Breast epithelium (tissue), 4 donors: ENCODE results near the gene GH2. TPM values are rescaled to one million over a fixed set of nuclear protein-coding genes. Genes with fewer than 3 reads are reported as not detected.
A peak's percentile ranks its signal among the peaks of the same experiment; 100 is the strongest.

Experiments
- DNase-seq, 2 donors: peaks; one replicate each; pipeline ENCODE4 v3.0.0-alpha.2; 2019; ENCODE audit warnings: low spot score in 2 of 2
- H3K27ac ChIP-seq, 2 donors: fragments of 200-600 bp; sonication (generic) in 1 of 2; one replicate each; pipeline ENCODE4 v1.5.1; 2016 to 2019; ENCODE audit warnings: mild to moderate bottlenecking in 1 of 2
- H3K27me3 ChIP-seq, 2 donors: fragments of 200-600 bp; sonication (generic) in 1 of 2; one replicate each; pipeline versions ENCODE4 v1.5.1 to v1.6.0; 2017 to 2019; ENCODE audit warnings: control low read depth in 1 of 2, mild to moderate bottlenecking in 1 of 2
- H3K36me3 ChIP-seq: fragments of 200-600 bp; one replicate; pipeline ENCODE4 v1.5.1; 2019
- H3K4me1 ChIP-seq, 2 donors: fragments of 200-600 bp; sonication (generic); one replicate each; pipeline ENCODE4 v1.5.1; 2016 to 2019; ENCODE audit warnings: control low read depth in 1 of 2
- H3K4me3 ChIP-seq, 3 donors: fragments of 200-600 bp; sonication (generic); 1 replicate in 2 of 3; 2 replicates in 1 of 3; pipeline ENCODE4 v1.5.1; 2016 to 2019; ENCODE audit warnings: mild to moderate bottlenecking in 3 of 3, moderate library complexity in 2 of 3
- H3K9me3 ChIP-seq, 2 donors: fragments of 200-600 bp; sonication (generic) in 1 of 2; one replicate each; pipeline ENCODE4 v1.5.1; 2016 to 2019; ENCODE audit warnings: control low read depth in 1 of 2
- POLR2A ChIP-seq: fragments of 450-650 bp; IDR thresholded peaks from one replicate; pipeline ENCODE4 v1.6.1; 2016; ENCODE audit warnings: antibody characterized with exemption, mild to moderate bottlenecking, moderate library complexity
- POLR2AphosphoS5 ChIP-seq, 3 donors: sonication (generic); formaldehyde crosslinking; IDR thresholded peaks; one replicate each; pipeline ENCODE4 v1.6.1; 2017; ENCODE audit warnings: antibody characterized with exemption in 3 of 3
- intact Hi-C: fragments of 100-400 bp; cut with DNase I; formaldehyde crosslinking; loops from one replicate; pipeline ENCODE4 v1.15.1; 2023; ENCODE audit warnings: low total_unique reads
- total RNA-seq, 3 donors: library from RNA; depleted of rRNA; stranded (reverse); fragments of >200 nt; gene quantifications; one replicate each; pipeline ENCODE4 v1.1.0, GENCODE V29; 2016
- TF ChIP-seq, protein P1 (sequence below), 3 donors: fragments of 450-650 bp; IDR thresholded peaks; one replicate each; pipeline ENCODE4 v1.5.1; 2016 to 2017; ENCODE audit warnings: antibody characterized with exemption in 3 of 3, mild to moderate bottlenecking in 3 of 3, moderate library complexity in 3 of 3

GH2 gene
- total RNA-seq = not detected

DNA sequence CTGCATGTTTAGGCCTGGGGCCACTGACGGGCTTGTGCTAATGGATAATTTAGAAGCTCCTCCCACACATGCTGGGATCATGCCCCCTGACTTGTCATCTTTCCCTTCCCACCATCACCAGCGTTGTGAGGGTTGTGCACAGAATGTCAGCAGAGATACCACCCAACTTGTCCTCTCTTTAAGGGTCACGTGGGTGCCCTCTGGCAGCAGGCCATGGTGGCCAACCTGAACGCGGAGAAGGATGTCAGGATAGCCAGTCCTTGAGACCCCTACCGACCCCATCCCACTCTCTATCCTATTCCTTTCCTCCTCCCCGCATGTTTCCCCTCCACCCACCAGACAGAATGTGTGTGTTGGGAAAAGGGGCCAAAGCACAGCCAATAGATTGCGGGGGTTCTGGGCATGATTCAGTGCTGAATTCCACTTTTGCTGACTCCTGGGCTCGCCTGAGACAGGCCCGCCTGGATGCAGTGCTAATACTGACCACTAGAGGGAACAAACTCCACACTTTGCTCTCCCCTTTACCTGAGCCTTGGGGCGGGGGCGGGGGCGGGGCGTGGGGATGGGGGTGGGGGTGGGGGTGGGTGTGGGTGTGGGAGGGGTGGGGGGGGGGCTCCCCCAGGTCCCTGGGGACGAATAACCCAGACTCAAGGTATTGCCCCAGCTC, at the start of gene GH2:
TSS of gene GH2 (minus strand) at position 10 of the 667 bp plus-strand sequence. CDS start 143 bp downstream, outside the sequence.
- no peaks in the 10 kb centered on the region for H3K27me3 ChIP-seq
- no peaks in the 10 kb centered on the region for H3K9me3 ChIP-seq
- no peaks in the 10 kb centered on the region for H3K36me3 ChIP-seq
- no peaks in the 10 kb centered on the region for H3K4me1 ChIP-seq
- no peak within 1 kb of the TSS for H3K27ac ChIP-seq
- no peak within 1 kb of the TSS for H3K4me3 ChIP-seq
- TF ChIP-seq POLR2A (no peak), POLR2AphosphoS5 (IDR thresholded peaks at IDR 0.05) (no peak)
- TF ChIP-seq, protein P1, sequence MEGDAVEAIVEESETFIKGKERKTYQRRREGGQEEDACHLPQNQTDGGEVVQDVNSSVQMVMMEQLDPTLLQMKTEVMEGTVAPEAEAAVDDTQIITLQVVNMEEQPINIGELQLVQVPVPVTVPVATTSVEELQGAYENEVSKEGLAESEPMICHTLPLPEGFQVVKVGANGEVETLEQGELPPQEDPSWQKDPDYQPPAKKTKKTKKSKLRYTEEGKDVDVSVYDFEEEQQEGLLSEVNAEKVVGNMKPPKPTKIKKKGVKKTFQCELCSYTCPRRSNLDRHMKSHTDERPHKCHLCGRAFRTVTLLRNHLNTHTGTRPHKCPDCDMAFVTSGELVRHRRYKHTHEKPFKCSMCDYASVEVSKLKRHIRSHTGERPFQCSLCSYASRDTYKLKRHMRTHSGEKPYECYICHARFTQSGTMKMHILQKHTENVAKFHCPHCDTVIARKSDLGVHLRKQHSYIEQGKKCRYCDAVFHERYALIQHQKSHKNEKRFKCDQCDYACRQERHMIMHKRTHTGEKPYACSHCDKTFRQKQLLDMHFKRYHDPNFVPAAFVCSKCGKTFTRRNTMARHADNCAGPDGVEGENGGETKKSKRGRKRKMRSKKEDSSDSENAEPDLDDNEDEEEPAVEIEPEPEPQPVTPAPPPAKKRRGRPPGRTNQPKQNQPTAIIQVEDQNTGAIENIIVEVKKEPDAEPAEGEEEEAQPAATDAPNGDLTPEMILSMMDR (IDR thresholded peaks at IDR 0.05) = peak in 2 of 3 donors; percentile 21 to 30
- intact Hi-C loops = no loop called here
- no peak for DNase-seq

- Histone ChIP-seq H3K27ac (peak overlapping the region; percentile 60 to 75), H3K4me3 (peak overlapping the region in 2 of 3 donors; percentile 11 to 49), H3K27me3 (no peaks in the 10 kb centered on the region), H3K36me3 (no peaks in the 10 kb centered on the region), H3K4me1 (no peaks in the 10 kb centered on the region), H3K9me3 (no peaks in the 10 kb centered on the region)
- intact Hi-C loops = no loop called here
- DNase-seq = peak in 1 of 2 donors; percentile 30
- TF ChIP-seq, protein P1 (IDR thresholded peaks at IDR 0.05) = no peak
- TF ChIP-seq POLR2AphosphoS5 (IDR thresholded peaks at IDR 0.05) (no peak), POLR2A (no peak)
Observed at GRCh38 chr17:63930951-63931575, 49.3 kb upstream of the GH2 start.

DNA sequence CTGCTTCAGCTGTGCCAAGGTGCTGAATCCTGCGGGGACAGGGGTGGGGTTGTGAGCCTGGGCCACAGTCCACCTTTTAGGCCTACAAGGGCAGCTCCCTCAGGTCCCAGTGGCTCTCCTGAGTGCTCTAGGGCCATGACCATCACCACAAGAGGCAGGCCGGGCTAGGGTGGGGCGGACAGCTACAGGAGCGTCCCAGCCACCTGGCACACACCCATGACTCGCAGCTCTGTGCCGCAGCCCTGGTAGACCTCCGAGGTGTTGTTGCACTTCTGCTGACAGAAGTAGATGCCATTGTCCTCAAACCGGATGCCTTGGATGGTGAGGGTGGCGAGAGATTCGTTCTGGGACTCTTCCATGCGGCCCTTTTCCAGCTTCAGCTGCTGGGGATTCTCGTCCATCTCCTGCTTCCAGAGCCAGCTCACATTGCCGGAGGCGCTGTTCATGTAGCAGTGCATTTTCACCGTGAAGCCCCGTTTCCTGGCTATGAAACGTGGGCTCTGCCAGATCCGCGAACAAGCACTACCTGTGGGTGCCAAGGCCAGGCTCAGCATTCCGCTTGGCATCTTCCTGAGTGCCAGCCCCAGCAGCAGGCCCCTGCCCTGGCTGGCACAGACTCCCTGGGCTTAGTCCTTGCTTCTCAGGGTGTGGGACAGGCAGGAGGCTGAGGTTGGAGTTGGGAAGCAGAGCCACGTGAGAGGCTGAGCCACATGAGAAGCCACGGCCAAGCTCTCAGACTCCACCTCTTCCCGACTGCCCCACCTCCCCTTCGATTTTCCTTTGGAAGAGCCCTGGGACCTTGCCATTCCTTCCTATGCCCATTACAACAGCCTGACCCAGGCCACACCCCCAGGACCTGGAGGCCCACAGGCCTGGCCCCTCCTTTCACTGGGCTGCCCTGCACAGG, 48.4 kb upstream of the GH2 start:
- Histone ChIP-seq H3K4me3 (peak overlapping the region in 2 of 3 donors; percentile 15 to 49), H3K27me3 (no peaks in the 10 kb centered on the region), H3K36me3 (no peaks in the 10 kb centered on the region), H3K27ac (peak overlapping the region; percentile 60 to 75), H3K4me1 (no peaks in the 10 kb centered on the region), H3K9me3 (no peaks in the 10 kb centered on the region)
- intact Hi-C loops = no loop called here
- TF ChIP-seq POLR2AphosphoS5 (IDR thresholded peaks at IDR 0.05) = no peak
- no peak for TF ChIP-seq POLR2A
- TF ChIP-seq, protein P1 (IDR thresholded peaks at IDR 0.05) = no peak
- DNase-seq = peak in 1 of 2 donors; percentile 71

DNA sequence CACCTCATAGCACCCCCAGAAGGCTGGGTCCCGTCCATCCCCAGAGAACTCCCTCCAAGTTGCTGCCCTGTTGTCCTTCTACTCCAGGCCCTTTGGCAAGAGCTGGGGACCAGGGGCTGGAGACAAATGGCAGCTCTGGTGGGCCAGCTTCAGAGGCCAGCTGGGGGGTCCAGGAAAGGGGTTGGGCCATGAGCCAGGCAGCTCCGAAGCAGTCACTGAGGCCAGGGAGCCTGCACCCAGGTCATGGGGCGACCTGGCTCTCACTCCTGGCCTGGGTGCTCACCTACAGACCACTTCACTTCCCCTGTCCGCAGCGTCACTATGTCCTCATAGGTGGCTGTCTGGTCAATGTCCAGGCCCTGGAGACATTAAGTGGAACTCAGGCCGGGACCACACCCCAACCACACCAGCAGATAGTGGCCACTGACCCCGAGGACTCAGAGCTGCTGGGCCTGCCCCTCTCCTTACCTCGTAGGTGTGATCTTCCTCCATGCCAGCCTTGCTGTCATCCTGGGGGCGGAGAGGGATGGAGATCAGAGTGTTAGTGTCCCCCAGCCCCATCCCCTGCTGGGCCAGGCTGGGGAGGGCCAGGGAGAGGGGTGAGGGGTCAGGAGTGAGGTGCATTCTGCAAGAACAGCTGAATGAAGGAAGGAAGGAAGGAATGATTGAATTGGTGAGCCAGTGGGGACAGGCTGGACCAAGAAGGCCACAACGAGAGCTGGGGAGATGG, 47.4 kb upstream of the GH2 start:
- H3K36me3 ChIP-seq = no peaks in the 10 kb centered on the region
- intact Hi-C loops = no loop called here
- H3K4me3 ChIP-seq = no peak overlapping the region
- TF ChIP-seq POLR2AphosphoS5 (IDR thresholded peaks at IDR 0.05) (no peak), POLR2A (no peak)
- TF ChIP-seq, protein P1 (IDR thresholded peaks at IDR 0.05) = no peak
- no peaks in the 10 kb centered on the region for H3K27me3 ChIP-seq
- no peaks in the 10 kb centered on the region for H3K9me3 ChIP-seq
- H3K27ac ChIP-seq = no peak overlapping the region
- no peaks in the 10 kb centered on the region for H3K4me1 ChIP-seq
- DNase-seq = no peak
